GM12878 (cell line): ENCODE data around the gene COL5A1. TPM values are rescaled to one million over a fixed set of nuclear protein-coding genes. Genes with fewer than 3 reads are reported as not detected.
A peak's percentile ranks its signal among the peaks of the same experiment; 100 is the strongest.

ENCODE experiments used
- ATAC-seq: fragments of 200-7000 bp; cut with Tn5 transposase; 3 replicates; pipeline ENCODE4 v1.9.1; 2020; ENCODE audit warnings: mild to moderate bottlenecking, moderate library complexity
- BruUV-seq: library from RNA; stranded (reverse); fragments of 400-500 nt; replicated peaks from 2 replicates; lab custom pipeline; 2021; lab: Mats Ljungman, UMichigan
- CTCF ChIA-PET: fragments of 300-600 bp; sonication (Branson Sonifier 250); formaldehyde crosslinking; extraction: SDS; loops from one replicate; lab custom pipeline; 2021; ENCODE audit warnings: inconsistent platforms; lab: Yijun Ruan, JAX
- POLR2A ChIA-PET: fragments of 350-600 bp; formaldehyde crosslinking; extraction: SDS; loops from one replicate; lab custom pipeline; 2021; ENCODE audit warnings: inconsistent platforms; lab: Charles Lee
- RAD21 ChIA-PET: fragments of 300-600 bp; sonication (Branson Sonifier 250); formaldehyde crosslinking; loops from one replicate; lab custom pipeline; 2023; ENCODE audit warnings: antibody characterized with exemption; ENCODE audit not compliant: unreplicated experiment; lab: Charles Lee
- SMC1A ChIA-PET: fragments of 300-600 bp; sonication (Branson Sonifier 250); formaldehyde crosslinking; loops from one replicate; lab custom pipeline; 2023; ENCODE audit not compliant: unreplicated experiment, uncharacterized antibody; lab: Charles Lee
- DNase-seq: peaks from one replicate; pipeline ENCODE4 v3.0.0-alpha.2; 2011; ENCODE audit warnings: low read depth, low spot score
- FAIRE-seq: peaks from 3 replicates; lab custom pipeline; 2011; peaks lifted over from hg19 to GRCh38; lab: Jason Lieb, UNC
- H2AFZ ChIP-seq: 2 replicates; pipeline ENCODE4 v1.6.0; 2011; ENCODE audit warnings: low read depth, low read length, control low read depth; ENCODE audit not compliant: control insufficient read depth
- H3K27ac ChIP-seq: 2 replicates; pipeline ENCODE4 v1.5.1; 2011; ENCODE audit warnings: control low read depth; ENCODE audit not compliant: control insufficient read depth, insufficient read depth
- H3K27me3 ChIP-seq, 2 experiments: replicated peaks in 1 of 2; 2 replicates each; pipeline versions ENCODE4 v1.6.0 to v1.6.1; 2011; ENCODE audit warnings: low read length in 1 of 2; ENCODE audit not compliant: control insufficient read depth in 2 of 2, insufficient read depth in 2 of 2
- H3K36me3 ChIP-seq, 2 experiments: 2 replicates each; pipeline ENCODE4 v1.5.1; 2011; ENCODE audit warnings: low read length in 1 of 2; ENCODE audit not compliant: control insufficient read depth in 2 of 2, insufficient read depth in 2 of 2
- H3K4me1 ChIP-seq: 2 replicates; pipeline ENCODE4 v1.6.1; 2011; ENCODE audit warnings: mild to moderate bottlenecking, low read length, moderate library complexity, mixed read lengths; ENCODE audit not compliant: control insufficient read depth, insufficient read depth
- H3K4me2 ChIP-seq: 2 replicates; pipeline ENCODE4 v1.6.0; 2011; ENCODE audit warnings: control low read depth; ENCODE audit not compliant: control insufficient read depth, insufficient read depth
- H3K4me3 ChIP-seq: fragments of 200-600 bp; sonication (generic); 2 replicates; pipeline ENCODE4 v1.5.1; 2016
- H3K79me2 ChIP-seq: 2 replicates; pipeline ENCODE4 v1.6.0; 2011; ENCODE audit warnings: low read length; ENCODE audit not compliant: control insufficient read depth, insufficient read depth
- H3K9ac ChIP-seq: 2 replicates; pipeline ENCODE4 v1.8.0; 2011; ENCODE audit warnings: low read length, control low read depth, mixed read lengths; ENCODE audit not compliant: control insufficient read depth, insufficient read depth
- H3K9me3 ChIP-seq: replicated peaks from 3 replicates; pipeline ENCODE4 v1.5.1; 2011; ENCODE audit warnings: mild to moderate bottlenecking, low read length; ENCODE audit not compliant: control insufficient read depth, insufficient read depth
- H4K20me1 ChIP-seq: 2 replicates; pipeline ENCODE4 v1.6.0; 2011; ENCODE audit not compliant: control insufficient read depth, insufficient read depth
- BCL3 ChIP-seq: IDR thresholded peaks from 2 replicates; pipeline ENCODE4 v1.6.1; 2011; ENCODE audit warnings: borderline replicate concordance, low read depth, mild to moderate bottlenecking, moderate library complexity, low read length; ENCODE audit not compliant: insufficient read depth, poor library complexity, severe bottlenecking
- ESRRA ChIP-seq: IDR thresholded peaks from 2 replicates; pipeline ENCODE4 v1.6.1; 2012; ENCODE audit warnings: mild to moderate bottlenecking, low read length, improper control_type of control experiment
- FOXM1 ChIP-seq: IDR thresholded peaks from 2 replicates; pipeline ENCODE4 v1.6.1; 2012; ENCODE audit warnings: low read depth, mild to moderate bottlenecking, inconsistent platforms, low read length, moderate library complexity
- NR2C2 ChIP-seq: IDR thresholded peaks from 2 replicates; pipeline ENCODE4 v1.6.1; 2011; ENCODE audit warnings: borderline replicate concordance, low read depth; ENCODE audit not compliant: control insufficient read depth, insufficient read length
- PBX3 ChIP-seq: IDR thresholded peaks from 2 replicates; pipeline ENCODE4 v1.6.1; 2011; ENCODE audit warnings: mild to moderate bottlenecking, low read depth, low read length, moderate library complexity; ENCODE audit not compliant: insufficient replicate concordance
- PML ChIP-seq: IDR thresholded peaks from 2 replicates; pipeline ENCODE4 v1.6.1; 2012; ENCODE audit warnings: low read length, inconsistent platforms
- TCF3 ChIP-seq: IDR thresholded peaks from 2 replicates; pipeline ENCODE4 v1.6.1; 2012; ENCODE audit warnings: low read depth, mild to moderate bottlenecking, low read length, borderline replicate concordance; ENCODE audit not compliant: insufficient read depth
- USF1 ChIP-seq: IDR thresholded peaks from 2 replicates; pipeline ENCODE4 v1.6.1; 2011; ENCODE audit warnings: borderline replicate concordance, low read depth, mild to moderate bottlenecking, moderate library complexity, mixed read lengths, low read length; ENCODE audit not compliant: insufficient read depth; ENCODE audit errors: extremely low read length
- WGBS: methylation state at CpG from one replicate; pipeline ENCODE4 v1.1.6; 2016; ENCODE audit warnings: low lambda C conversion rate; ENCODE audit not compliant: insufficient replicate concordance, insufficient coverage; ENCODE audit errors: missing lambda C conversion rate; 5-methylcytosine and 5-hydroxymethylcytosine counted together
- in situ Hi-C: fragments of 300-500 bp; cut with MboI; formaldehyde crosslinking; loops from 9 replicates; pipeline ENCODE4 v1.14.3; 2018; ENCODE audit warnings: mixed read lengths
- intact Hi-C: fragments of 100-400 bp; cut with micrococcal nuclease; formaldehyde crosslinking; loops from one replicate; pipeline ENCODE4 v1.14.2; 2022; ENCODE audit not compliant: unreplicated experiment
- polyA plus RNA-seq, 11 experiments: library from polyadenylated mRNA; depleted of rRNA in 4 of 11; unstranded in 6 of 11; stranded (reverse) in 5 of 11; fragments of >200 nt; fragmentation: Nextera tagmentation in 4 of 11; fragmentation: Illumina TruSeq in 1 of 11; extraction: Ambion mirVana in 4 of 11; extraction: Trizol in 1 of 11; gene quantifications; 1 replicate in 1 of 11; 2 replicates in 10 of 11; pipeline versions ENCODE4 v1.2.1 to v1.2.3, GENCODE V29; 2011 to 2016; ENCODE audit warnings: inconsistent platforms in 2 of 11, missing spikeins in 2 of 11, low read depth in 1 of 11
- total RNA-seq, 4 experiments: library from RNA; depleted of rRNA in 3 of 4; stranded (reverse); fragments of >200 nt in 3 of 4; fragmentation: Illumina TruSeq in 1 of 4; extraction: Trizol in 1 of 4; gene quantifications; 2 replicates each; pipeline versions ENCODE4 v1.2.1 to v1.2.3, GENCODE V29; 2013 to 2021

The COL5A1 gene
- total and polyA plus RNA-seq, 10 of the 15 experiments (the other 5 are each of a cell fraction or from before 2014, with no cell fraction given): under 0.01 to 0.15 (median 0.13) TPM; not detected in 4

- no peak for DNase-seq
- Histone ChIP-seq H4K20me1 (no peaks in the 10 kb centered on the region), H3K36me3 (no peaks in the 10 kb centered on the region), H2AFZ (no peak overlapping the region), H3K4me1 (no peaks in the 10 kb centered on the region), H3K9ac (no peak overlapping the region), H3K9me3 (no peaks in the 10 kb centered on the region; the same call in 2 of the 3 replicates), H3K27me3 (no peaks in the 10 kb centered on the region), H3K4me3 (no peak overlapping the region), H3K79me2 (no peaks in the 10 kb centered on the region), H3K27ac (no peak overlapping the region), H3K4me2 (no peak overlapping the region)
- intact Hi-C loops (no loop called here), in situ Hi-C loops (no loop called here)
- ChIA-PET CTCF (no interaction called here), RAD21 (no interaction called here), SMC1A (no interaction called here), POLR2A (no interaction called here)
- FAIRE-seq: no peak
- BruUV-seq: no TSS peak
- no peak for ATAC-seq
- WGBS: 60% methylated on average over 16 of the region's 16 CpGs
- TF ChIP-seq FOXM1: no peak
- peak; percentile 58 for TF ChIP-seq NR2C2
- peak; percentile 22 for TF ChIP-seq PBX3
- TF ChIP-seq TCF3: 0 out of 2 replicates have a peak, but pooled peaks have one; percentile 19
- TF ChIP-seq BCL3: peak; percentile 88
- TF ChIP-seq PML: no peak
- no peak for TF ChIP-seq ESRRA
- no peak for TF ChIP-seq USF1
Measured at GRCh38 chr9:134744385-134745295, 103.0 kb downstream of the COL5A1 start.
